AG08396 (cell line): Measurements from ENCODE around the gene GGT6.
A peak's percentile ranks its signal among the peaks of the same experiment; 100 is the strongest.
"Not testable (repeated sequence)": the region's sequence is repeated elsewhere in the genome, so short reads cannot be mapped to it uniquely, and the experiment has no call there.

ENCODE experiments used
- DNase-seq: peaks from one replicate; pipeline ENCODE4 v3.0.0; 2012; ENCODE audit warnings: low spot score, mixed read lengths

Gene GGT6, protein sequence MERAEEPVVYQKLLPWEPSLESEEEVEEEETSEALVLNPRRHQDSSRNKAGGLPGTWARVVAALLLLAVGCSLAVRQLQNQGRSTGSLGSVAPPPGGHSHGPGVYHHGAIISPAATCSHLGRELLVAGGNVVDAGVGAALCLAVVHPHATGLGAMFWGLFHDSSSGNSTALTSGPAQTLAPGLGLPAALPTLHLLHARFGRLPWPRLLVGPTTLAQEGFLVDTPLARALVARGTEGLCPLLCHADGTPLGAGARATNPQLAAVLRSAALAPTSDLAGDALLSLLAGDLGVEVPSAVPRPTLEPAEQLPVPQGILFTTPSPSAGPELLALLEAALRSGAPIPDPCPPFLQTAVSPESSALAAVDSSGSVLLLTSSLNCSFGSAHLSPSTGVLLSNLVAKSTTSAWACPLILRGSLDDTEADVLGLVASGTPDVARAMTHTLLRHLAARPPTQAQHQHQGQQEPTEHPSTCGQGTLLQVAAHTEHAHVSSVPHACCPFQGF

DNA sequence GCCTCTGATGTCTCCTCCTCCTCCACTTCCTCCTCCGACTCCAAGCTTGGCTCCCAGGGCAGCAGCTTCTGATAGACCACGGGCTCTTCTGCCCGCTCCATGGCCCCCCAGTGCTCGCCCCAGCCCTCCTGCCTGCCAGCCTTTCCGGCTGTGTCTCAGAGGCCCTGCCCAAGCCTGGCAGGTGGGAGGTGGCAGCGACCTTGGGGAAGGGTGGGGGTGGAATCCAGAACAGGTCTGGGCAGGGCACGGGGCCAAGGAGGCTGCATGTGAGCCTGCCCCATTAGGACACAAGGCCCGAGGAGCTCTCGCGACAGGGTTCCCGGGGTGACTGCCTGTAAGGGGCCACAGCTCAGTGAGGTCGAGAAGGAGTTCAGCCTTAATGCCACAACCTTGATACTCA lies at the start of gene GGT6:
GGT6 (minus strand) TSS at position 157 of the 400 bp plus-strand sequence; CDS start at position 101, 56 bp downstream.
- no peak for DNase-seq

DNA sequence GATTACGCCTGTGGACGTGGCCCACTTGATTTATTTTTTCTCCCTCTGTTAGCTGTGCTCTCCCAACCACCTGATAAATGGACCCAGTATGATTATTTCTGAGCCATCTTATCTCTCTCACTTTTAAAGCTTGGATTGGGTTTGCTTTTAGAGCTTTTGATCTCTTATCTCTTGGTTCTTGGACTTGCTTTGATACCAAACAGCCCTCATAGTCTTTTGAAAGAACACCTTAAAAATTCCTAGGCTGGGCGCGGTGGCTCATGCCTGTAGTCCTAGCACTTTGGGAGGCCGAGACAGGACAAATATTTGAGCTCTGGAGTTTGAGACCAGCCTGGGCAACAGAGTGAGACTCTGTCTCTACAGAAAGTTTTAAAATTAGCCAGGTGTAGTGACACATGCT lies 49.8 kb upstream of the GGT6 start:
- DNase-seq = no peak

DNA sequence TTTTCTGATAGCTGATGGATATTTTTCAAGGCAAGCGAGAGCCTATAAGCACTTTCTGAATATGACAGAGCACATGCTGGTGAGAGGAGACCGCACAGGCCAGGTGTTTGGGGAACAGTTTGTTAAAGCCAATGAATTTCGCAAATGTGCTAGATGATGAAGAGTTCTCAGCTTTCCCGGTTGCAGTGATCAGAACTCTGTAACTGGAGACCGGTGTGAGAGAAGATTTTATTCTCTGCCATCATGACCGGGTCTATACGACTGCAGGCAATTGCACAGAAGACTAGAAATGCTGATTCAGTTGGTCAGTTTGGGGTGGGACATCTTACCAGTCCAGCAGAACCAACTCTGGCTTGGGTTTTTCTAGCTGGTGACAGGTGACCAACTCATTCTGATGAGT lies 49.4 kb upstream of the GGT6 start:
- DNase-seq = no peak

DNA sequence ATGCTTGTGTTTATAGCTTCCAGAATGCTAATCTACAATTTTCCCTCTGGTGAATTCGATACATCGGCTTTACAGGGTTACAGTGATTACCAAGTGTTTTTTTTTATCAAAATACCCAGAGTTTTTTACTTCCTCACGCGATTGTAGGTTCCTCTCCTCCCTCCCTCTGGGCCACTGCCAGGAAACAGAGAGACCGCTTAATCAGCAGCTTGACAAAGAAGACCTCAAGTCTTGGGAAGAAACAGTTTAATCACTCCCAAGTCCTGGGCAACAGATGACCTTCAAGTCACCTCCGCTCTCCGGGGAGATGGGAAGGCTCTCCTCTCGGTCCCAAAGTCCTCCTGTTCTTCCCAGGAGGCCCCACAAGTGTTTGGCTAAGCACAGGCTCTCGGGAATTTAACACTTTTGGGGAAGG lies 47.4 kb upstream of the GGT6 start:
- DNase-seq = peak; percentile 54

DNA sequence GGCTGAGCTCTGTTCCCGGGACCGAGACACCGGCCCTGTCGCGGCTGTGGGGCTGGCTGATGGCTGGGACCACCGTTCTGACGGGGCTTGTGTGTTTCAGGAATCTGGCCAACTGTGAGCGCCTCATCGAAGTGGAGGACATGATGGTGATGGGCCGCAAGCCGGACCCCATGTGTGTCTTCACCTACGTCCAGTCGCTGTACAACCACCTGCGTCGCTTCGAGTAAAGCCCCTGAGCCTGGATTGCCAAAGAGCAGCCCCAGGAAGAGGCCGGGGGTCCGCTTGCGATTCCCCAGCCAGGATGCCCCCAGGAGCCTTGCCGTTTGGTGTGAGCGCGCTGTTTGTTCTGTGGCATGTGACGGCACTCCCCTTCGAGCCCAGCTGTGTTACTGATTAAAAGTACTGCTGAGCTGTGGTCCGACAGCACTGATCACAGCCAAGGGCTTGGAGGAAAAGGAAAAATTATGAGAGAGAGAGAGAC lies 46.9 kb upstream of the GGT6 start:
- DNase-seq = no peak

DNA sequence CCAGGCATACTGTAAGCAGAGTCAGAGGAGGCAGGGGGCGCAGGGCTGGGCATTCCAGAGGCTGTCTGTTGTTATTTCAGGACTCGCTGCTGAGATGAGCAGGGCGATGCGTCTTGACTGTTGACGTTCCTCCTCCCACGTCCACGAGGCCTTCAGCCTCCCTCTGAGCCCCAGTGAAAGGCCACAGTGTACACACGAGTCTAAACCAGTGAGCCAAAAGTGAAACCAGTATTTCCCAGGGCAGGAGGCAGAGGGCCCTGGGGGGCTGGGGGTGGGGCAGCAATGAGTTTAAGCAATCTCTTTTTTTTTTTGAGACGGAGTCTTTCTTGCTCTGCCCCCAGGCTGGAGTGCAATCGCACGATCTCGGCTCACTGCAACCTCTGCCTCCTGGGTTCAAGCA lies 45.4 kb upstream of the GGT6 start:
- DNase-seq = peak; percentile 26

DNA sequence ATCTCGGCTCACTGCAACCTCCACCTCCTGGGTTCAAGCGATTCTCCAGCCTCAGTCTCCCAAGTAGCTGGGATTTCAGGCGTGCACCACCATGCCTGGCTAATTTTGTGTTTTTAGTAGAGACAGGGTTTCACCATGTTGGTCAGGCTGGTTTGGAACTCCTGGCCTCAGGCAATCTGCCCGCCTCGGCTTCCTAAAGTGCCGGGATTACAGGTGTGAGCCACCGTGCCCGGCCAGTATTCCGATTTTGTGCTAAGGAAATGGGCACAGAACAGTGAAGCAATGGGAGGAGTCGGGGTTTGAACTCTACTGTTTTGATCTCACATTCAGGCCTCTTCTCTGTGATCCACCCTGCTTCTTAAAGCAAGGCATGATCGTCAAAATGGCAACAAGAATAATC lies 44.4 kb upstream of the GGT6 start:
- not testable (repeated sequence) for DNase-seq

DNA sequence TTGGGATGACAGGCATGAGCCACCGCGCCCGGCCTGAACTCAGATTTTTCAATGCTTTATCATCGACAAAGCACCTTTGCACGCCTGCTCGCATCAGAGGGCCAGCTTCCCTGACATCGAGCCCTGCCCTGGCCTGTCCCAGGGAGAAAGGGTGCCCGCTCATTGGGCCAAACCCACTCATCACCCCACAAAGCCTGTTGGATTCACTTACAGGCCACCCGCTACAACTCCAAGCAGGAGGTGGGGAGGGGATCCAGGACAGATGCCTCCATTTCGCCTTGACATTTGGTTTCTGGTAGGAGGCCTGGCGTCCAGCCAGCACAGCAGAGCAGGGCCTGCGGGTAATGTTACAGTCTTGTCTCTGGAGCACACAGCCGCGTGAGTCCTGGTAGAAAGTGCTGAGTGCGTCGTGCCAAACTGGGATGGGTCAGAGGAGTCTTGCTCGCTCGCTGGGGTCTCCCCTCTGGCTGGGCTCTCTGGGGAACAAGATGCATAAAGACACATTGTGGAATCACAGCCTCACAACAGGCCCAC lies 43.8 kb upstream of the GGT6 start:
- peak; percentile 54 for DNase-seq

DNA sequence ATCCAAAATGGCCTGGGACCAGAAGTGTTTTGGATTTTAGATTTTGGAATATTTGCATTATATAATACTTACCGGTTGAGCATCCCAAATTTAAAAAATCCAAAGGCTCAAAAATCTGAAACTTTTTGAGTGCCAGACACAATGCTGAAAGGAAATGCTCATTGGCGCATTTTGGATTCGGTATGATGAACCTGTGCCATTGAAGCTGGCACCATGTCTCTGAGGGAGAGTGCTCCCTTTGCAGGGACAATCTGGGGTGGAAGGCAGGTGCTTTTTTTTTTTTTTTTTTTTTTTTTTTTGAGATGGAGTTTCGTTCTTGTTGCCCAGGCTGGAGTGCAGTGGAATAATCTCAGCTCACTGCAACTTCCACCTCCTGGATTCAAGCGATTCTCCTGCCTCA lies 41.7 kb upstream of the GGT6 start:
- no peak for DNase-seq

DNA sequence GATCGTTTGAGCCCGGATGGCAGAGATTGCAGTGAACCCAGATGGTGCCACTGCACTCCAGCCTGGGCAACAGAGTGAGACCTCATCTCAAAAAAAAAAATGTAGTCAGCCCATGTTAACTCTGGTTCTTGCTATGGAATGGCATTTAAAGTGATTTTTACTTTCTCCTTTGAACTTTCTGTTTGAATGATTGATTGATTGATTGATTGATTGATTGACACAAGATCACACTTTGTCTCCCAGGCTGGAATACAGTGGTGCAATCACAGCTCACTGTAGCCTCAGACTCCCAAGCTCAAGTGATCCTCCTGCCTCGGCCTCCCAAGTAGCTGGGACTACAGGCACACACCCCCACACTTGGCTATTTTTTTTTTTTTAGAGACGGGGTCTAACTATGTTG lies 40.9 kb upstream of the GGT6 start:
- DNase-seq = no peak

DNA sequence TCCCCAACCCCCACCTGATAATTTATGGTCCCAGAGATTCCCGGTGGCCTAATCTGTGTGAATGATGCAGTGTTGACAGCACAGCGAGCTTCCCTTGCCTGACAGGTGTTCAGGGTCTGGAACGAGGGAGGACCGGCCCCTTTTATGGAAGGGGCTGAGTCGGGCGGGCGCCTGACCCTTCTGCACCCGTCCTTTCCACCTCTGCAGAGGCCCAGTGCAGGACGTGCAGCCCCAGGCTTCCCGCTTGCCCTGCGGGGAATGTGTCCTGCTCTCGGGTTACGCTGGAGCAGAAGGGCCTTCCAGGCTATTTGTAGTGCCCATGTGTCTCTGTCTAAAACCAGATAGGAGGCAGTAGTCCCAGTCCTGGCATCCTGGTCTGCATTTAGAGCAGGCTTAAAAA lies 40.2 kb upstream of the GGT6 start:
- no peak for DNase-seq

DNA sequence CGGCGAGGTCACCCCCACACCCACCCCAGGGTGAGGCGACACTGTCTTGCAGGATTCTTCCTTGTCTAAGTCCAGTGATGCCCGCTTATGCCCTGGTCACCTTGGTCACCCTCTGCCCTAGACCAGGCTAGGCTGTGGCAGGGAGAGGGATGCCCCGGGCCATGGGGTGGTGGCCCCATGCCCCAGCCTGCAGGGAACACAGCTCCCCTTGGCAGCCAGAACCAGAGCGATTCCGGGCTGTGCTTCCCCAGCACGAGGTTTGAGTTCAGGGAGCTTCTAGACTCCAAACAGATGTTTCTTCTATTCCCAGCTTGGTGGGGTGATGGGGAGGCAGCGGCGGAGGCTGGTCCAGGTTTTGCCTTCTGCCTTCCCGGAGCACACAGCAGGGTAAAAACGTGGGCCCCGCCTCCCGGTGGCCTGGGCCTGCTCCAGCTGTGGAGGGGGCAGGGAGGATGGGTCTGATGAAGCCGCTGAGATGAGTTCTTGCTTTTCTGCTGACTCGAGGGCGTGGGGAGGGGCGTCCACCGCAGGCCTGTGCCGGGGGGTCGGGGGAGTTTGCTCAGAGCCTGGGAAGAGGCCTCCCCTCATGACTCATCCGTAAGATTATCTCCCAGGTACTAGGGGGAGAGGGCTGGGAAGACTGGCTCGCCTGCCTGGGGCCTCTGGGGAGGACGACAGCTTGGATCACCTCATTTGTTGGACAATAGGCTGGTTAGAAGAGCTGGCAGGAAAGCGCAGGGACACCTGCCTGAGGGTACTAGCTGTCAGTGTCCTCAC lies 39.3 kb upstream of the GGT6 start:
- no peak for DNase-seq

DNA sequence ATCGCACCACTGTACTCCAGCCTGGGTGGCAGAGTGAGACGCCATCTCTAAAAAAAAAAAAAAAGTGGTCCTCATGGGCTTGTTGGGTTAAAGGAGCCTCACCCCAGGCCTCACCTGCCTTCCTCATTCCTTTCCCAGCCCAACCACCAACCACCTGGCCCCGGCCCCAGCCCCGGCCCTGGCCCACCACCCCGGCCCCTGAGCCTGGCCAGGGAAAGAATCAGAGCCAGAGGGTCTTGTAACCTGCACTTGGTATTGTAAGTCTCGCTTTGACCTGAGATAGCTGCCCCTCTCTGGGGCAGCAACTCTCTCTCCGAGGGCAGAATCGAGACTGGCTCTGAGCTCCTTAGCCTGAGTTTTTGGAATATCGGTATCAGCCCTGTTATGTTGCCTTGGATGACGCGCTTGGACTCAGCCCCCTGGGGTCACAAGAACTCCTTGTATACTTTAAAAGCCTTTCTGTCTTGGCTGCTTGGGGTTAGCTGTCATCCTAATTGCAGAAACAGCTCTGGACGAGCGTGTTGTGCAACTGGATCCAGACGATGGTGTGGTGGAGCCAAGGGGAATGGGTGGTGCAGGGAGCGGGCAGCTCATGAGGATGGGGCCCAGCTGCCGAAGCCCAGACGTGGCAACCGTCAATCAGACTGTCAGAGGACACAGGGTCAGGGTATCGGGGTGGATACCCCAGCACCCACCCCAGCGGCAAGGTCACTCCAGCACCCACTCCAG lies 38.6 kb upstream of the GGT6 start:
- DNase-seq = no peak

DNA sequence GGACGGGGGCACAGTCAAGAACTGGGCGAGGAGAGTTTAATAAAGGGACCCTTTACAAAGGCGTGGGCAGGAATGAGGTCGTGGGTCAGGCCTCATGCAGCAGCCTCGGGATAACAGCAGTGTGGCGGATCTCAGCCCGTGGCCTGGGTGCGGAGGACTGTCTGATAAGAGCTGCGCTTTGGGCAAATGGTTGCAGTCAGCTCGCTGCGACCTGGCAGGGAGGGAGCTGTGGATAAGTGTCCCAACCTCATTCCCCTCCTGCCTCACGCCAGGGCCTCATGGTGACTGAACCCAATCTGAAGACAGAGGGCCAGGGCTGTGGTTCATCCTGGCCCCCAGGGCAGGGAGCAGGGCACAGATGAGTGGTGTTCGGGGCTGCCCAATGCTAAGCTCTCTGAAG lies 37.6 kb upstream of the GGT6 start:
- DNase-seq = no peak

DNA sequence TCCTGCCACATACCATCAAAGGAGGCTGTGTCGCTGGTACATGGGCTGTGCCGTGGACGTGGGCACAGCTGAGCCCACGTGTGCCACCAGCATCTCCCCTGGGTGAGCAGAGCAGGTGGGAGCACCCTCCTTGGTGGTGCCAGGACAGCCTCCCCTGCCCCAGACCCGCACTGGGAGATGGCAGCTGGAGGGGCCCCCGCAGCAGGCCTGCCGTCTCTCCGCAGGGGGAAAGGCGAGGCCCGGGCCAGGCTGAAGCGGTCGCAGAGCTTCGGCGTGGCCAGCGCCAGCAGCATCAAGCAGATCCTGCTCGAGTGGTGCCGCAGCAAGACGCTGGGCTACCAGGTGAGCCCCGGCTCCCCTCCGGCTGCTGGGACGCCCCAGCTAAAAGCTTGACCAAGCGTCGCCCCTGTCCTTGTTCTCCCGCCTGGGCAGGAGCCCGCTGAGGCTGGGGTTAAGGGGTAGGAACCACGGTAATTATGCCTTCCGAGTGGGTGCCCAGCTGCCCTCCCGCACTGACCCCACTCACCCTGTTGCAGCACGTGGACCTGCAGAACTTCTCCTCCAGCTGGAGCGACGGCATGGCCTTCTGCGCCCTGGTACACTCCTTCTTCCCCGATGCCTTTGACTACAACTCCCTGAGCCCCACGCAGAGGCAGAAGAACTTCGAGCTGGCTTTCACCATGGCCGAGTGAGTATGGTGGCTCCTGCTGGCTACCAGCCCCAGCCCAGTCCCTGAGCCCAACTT lies 36.4 kb upstream of the GGT6 start:
- DNase-seq = no peak

DNA sequence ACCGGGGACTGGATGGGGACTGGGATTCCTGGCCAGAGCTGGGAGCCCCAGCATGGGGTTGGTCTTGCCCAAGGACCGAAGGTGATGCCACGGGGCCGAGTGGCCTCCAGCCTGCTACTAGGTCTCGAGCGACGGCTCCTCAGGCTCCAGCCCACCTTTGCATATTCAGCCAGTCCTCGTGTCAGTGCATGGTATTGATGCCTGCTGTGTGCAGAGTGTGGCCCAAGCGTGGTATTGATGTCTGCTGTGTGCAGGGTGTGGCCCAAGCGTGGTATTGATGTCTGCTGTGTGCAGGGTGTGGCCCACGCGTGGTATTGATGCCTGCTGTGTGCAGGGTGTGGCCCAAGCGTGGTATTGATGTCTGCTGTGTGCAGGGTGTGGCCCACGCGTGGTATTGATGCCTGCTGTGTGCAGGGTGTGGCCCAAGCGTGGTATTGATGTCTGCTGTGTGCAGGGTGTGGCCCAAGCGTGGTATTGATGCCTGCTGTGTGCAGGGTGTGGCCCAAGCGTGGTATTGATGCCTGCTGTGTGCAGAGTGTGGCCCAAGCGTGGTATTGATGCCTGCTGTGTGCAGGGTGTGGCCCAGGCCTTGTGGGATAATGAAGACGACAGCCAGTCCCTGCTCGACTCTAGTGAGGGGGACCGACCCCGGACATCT lies 35.4 kb upstream of the GGT6 start:
- not testable (repeated sequence) for DNase-seq

DNA sequence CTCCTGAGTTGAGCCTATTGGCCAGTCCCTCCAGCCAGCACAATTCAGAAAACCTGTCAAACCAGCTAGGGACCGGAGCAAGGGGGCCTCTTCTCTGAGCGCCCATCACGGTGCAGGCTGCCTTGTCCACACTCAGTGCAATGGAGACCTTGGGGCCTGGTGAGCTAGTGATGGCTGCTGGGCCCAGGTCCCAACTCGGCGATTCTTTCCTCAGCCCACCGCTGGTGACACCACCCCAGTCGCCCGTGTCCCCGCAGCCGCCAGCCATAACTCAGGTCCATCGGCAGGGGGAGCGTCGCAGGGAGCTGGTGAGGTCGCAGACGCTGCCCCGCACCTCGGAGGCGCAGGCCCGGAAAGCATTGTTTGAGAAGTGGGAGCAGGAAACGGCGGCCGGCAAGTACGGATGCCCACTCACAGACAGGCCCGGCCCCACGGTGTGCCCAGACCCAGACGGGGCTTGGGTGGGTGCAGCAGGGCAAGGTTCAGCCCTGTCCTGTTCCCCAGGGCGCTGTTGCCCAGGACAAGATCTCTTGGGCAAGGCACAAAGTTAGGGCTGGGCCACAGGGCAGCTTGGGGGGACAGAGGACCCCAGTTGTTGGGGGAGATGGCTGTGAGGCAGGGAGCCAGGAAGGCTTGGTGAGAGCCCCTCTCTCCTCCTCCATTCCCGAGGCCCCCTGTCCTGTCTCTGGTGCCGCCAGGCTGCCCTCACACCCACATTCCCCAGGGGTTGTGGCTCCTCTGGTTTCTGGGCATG lies 34.7 kb upstream of the GGT6 start:
- DNase-seq = no peak

DNA sequence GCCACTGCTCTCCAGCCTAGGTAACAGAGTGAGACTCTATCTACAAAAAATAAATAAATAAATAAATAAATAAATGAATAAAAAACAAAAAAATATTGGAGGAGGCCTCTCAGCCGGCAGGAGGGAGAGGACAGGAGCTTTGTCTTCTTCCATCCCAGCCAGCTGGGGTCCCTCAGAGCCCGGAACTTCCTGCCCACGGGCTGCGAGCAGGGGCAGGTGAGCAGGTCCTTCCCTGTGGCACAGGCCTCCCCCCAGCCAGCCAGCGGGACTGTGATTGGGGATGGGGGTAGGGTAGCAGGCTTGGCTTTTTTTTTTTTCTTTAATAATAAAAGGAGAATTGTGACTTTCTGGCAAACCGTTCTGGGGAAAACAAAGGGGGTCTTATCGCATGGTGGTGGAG lies 34.0 kb upstream of the GGT6 start:
- DNase-seq = no peak

DNA sequence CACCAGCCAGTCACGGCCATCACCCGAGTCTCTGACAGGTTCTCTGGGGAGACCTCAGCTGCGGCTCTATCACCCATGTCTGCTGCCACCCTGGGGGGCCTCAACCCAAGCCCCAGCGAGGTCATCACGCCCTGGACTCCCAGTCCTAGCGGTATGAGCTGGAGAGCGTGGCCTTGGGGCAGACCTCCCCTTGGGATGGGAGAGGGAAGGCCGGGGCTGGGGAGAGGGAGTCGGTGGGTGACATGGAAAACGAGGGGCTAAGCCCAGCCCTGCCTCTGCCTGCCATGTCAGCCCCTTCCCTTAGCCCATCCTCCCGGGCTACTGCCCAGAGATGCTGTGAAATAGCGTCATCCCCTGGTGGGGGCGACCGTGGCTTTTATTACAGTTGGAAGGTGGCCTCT lies 32.6 kb upstream of the GGT6 start:
- DNase-seq = no peak
